A549 (cell line): ENCODE data around the gene CYP27B1.

ENCODE experiments used
- CHD2 ChIP-seq: fragments of 150-350 bp; IDR thresholded peaks from 2 replicates; pipeline ENCODE4 v1.6.1; 2014; ENCODE audit warnings: low read length; ENCODE audit not compliant: partially characterized antibody
- CHD4 ChIP-seq: fragments of 200-600 bp; sonication (generic); IDR thresholded peaks from 2 replicates; pipeline ENCODE4 v1.6.1; 2016; ENCODE audit warnings: antibody characterized with exemption, mild to moderate bottlenecking, borderline replicate concordance
- CTCF ChIP-seq: fragments of >200 bp; sonication (Bioruptor Twin); formaldehyde crosslinking; IDR thresholded peaks from 3 replicates; pipeline ENCODE4 v1.5.1; 2016
- EP300 ChIP-seq, 2 experiments: fragments of >200 bp; sonication (Bioruptor Twin); formaldehyde crosslinking; IDR thresholded peaks; 2 replicates in 1 of 2; 3 replicates in 1 of 2; pipeline ENCODE4 v1.6.1; 2016 to 2017
- ESRRA ChIP-seq: fragments of 150-350 bp; IDR thresholded peaks from 2 replicates; pipeline ENCODE4 v1.6.1; 2014; ENCODE audit warnings: mild to moderate bottlenecking, low read length, borderline replicate concordance
- MAX ChIP-seq: IDR thresholded peaks from 2 replicates; pipeline ENCODE4 v1.6.1; 2012
- MYC ChIP-seq: IDR thresholded peaks from 2 replicates; pipeline ENCODE4 v1.6.1; 2012; ENCODE audit warnings: mild to moderate bottlenecking, inconsistent platforms, low read length, improper control_type of control experiment, borderline replicate concordance
- PBX3 ChIP-seq: IDR thresholded peaks from 2 replicates; pipeline ENCODE4 v1.6.1; 2012
- POLR2A ChIP-seq: IDR thresholded peaks from 2 replicates; pipeline ENCODE4 v1.6.1; 2012; ENCODE audit warnings: mild to moderate bottlenecking, low read length
- RFX5 ChIP-seq: fragments of 450-650 bp; IDR thresholded peaks from 2 replicates; pipeline ENCODE4 v1.7.1; 2014; ENCODE audit warnings: antibody characterized with exemption, mild to moderate bottlenecking, moderate library complexity

- TF ChIP-seq CHD4 (no peak), CTCF (no peak), PBX3 (no peak), MAX (no peak), ESRRA (no peak), POLR2A (no peak), MYC (no peak), EP300 (IDR thresholded peaks at IDR 0.05) (no peak), CHD2 (no peak), RFX5 (no peak)
Measured at GRCh38 chr12:57720606-57721595, 46.0 kb downstream of the CYP27B1 start.
